ENCODE results near the gene MTHFD1L. TPM values are rescaled to one million over a fixed set of nuclear protein-coding genes. Genes with fewer than 3 reads are reported as not detected.
A peak's percentile ranks its signal among the peaks of the same experiment; 100 is the strongest.

Gene MTHFD1L
- total RNA-seq, 1 donor: 68.7 TPM

DNA sequence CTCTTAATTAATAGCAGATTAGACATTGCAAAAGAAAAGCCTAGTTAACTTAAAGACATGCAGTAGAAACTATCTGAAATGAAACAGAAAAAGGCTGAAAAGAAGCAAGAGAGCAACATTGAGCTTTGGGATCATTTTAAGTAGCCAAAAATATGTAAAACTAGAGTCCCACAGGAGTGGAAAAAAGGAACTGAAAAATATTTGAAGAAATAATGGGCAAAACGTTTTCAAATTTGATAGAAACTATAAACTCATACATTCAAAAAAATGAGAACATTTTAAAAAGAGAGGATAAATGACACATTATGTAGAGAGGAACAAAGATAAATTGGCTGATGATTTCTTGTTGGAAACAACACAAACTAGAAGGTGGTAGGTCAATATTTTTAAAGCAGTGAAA lies 208.2 kb downstream of the MTHFD1L start:
- TF ChIP-seq, protein P1, sequence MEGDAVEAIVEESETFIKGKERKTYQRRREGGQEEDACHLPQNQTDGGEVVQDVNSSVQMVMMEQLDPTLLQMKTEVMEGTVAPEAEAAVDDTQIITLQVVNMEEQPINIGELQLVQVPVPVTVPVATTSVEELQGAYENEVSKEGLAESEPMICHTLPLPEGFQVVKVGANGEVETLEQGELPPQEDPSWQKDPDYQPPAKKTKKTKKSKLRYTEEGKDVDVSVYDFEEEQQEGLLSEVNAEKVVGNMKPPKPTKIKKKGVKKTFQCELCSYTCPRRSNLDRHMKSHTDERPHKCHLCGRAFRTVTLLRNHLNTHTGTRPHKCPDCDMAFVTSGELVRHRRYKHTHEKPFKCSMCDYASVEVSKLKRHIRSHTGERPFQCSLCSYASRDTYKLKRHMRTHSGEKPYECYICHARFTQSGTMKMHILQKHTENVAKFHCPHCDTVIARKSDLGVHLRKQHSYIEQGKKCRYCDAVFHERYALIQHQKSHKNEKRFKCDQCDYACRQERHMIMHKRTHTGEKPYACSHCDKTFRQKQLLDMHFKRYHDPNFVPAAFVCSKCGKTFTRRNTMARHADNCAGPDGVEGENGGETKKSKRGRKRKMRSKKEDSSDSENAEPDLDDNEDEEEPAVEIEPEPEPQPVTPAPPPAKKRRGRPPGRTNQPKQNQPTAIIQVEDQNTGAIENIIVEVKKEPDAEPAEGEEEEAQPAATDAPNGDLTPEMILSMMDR (IDR thresholded peaks at IDR 0.05; ENCODE audit: insufficient read depth, low read length): no peak
- H3K4me3 ChIP-seq (ENCODE audit: low read depth, low read length): no peak overlapping the region

DNA sequence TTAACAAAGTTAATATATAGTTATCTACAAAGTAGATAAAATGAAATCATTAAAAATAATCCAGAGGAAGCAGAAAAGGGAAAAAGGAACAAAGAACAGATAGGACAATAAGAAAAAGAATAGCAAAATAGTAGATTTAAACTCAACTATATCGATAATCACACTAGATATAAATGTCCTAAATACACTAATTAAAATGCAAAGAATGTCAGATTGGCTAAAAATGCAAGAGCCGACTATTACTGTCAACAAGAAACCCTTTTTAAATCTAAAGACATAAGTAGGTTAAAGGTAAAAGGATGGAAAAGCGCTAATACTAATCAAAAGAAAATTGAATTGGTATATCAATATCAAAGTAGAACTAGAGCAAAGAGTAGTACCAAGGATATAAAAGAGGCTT lies 209.5 kb downstream of the MTHFD1L start:
- TF ChIP-seq, protein P1 (IDR thresholded peaks at IDR 0.05; ENCODE audit: insufficient read depth, low read length): no peak

More for the DNA sequence above, 208.2 kb downstream of the MTHFD1L start:
- DNase-seq (ENCODE audit: low read depth): no peak

DNA sequence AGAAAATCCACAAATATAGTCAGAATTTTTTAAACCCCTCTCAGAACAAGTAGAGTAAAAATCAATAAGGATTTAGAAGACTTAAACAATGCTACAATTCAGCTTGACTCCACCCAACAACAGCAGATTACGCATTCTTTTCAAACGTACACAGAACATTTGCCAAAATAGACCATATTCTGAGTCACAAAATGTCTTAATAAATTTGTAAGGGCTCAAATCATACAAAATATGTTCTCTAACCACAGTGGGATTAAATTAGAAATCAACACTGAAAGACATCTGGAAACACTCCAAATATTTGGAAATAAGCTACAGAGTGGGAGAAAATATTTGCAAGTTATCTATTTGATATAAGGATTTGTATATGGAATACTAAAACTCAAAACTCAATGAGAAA lies 210.0 kb downstream of the MTHFD1L start:
- TF ChIP-seq, protein P1 (IDR thresholded peaks at IDR 0.05; ENCODE audit: insufficient read depth, low read length): no peak
- peak; percentile 46 for DNase-seq (ENCODE audit: low read depth)

More for the DNA sequence above, 209.5 kb downstream of the MTHFD1L start:
- H3K4me3 ChIP-seq (ENCODE audit: low read depth, low read length): no peak overlapping the region
- DNase-seq (ENCODE audit: low read depth): no peak

DNA sequence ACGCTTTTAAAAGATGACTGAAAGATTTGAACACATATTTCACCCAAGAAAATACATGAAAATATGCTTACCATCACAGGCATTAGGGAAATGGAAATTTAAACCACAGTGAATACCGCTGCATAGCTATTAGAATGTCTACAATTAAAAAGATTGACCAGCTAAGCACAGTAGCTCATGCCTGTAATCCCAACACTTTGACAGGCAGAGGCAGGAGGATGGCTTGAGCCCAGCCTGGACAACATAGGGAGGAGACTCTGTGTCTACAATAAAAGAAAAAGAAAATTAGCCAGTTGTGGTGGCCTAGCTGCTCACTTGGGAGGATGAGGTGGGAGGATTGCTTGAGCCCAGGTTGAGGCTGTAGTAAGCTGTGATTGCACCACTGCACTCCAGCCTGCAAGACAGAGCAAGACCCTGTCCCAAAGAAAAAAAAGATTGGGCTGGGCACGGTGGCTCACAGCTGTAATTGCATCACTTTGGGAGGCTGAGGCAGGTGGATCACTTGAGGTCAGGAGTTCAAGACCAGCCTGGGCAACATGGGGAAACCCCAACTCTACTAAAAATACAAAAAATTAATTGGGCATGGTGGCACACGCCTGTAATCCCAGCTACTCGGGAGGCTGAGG lies 210.5 kb downstream of the MTHFD1L start:
- no peak for DNase-seq (ENCODE audit: low read depth)
- TF ChIP-seq, protein P1 (IDR thresholded peaks at IDR 0.05; ENCODE audit: insufficient read depth, low read length): no peak

More for the DNA sequence above, 210.0 kb downstream of the MTHFD1L start:
- H3K4me3 ChIP-seq (ENCODE audit: low read depth, low read length): no peak overlapping the region

DNA sequence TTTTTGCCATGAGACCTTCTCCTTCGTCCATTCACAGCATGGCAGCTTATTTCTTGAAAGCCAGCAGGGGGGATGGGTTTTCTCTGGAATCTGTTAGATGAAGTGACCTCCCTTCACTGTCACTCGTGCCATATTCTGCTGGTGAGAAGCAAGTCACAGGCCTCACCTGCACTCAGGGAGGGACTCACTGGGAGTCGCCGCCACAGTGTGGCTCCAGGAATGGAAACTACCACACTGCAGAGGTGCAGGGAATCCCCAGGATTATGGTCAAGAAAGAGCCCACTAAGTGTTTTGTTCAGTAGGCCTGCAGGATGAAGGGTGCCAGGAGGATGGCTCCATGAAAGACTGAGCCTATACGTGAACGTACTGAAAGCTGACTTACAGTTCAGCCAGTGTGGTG lies 213.2 kb downstream of the MTHFD1L start:
- TF ChIP-seq, protein P1 (IDR thresholded peaks at IDR 0.05; ENCODE audit: insufficient read depth, low read length): no peak
- DNase-seq (ENCODE audit: low read depth): no peak

More for the DNA sequence above, 210.5 kb downstream of the MTHFD1L start:
- no peak overlapping the region for H3K4me3 ChIP-seq (ENCODE audit: low read depth, low read length)

DNA sequence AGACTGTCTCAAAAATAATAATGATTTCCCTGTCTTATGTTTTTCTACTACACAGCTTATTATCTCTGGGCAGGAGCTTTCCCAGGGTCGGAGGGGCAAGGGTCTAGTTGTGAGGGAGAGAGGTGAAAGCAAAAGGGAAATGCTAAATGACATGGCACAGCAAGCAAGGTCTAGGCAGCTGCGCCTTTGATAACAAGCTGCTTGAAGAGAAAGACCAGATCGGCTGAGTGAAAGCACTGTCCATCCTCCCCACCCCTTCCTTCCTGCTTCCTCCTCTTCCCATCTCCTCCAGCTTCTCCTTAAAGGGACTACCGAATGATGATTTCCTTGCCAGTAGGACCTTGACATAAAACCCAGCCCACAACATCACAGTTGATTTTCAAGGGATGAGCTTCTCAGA lies 216.2 kb downstream of the MTHFD1L start:
- H3K4me3 ChIP-seq (ENCODE audit: low read depth, low read length): no peak overlapping the region
- DNase-seq (ENCODE audit: low read depth): no peak
- TF ChIP-seq, protein P1 (IDR thresholded peaks at IDR 0.05; ENCODE audit: insufficient read depth, low read length): no peak

More for the DNA sequence above, 213.2 kb downstream of the MTHFD1L start:
- H3K4me3 ChIP-seq (ENCODE audit: low read depth, low read length): no peak overlapping the region

DNA sequence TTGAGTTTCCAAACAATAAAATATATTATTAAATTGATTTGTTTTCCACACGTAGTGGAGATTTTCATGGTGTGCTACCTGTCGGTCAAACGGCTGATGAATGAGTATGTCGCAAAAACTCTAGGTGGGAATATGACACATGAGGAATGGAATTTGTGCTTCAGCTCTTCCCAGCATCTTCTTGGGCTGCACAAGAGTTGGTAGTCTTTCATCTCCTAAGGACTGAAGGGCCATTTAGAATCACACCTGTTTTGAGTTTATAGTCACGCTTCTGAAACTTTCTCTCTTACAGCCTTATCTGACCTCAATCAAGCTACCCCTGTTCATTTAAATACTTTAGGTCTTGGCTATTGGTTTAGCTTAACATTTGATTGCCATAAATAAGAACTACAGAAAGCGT lies 216.6 kb downstream of the MTHFD1L start:
- TF ChIP-seq, protein P1 (IDR thresholded peaks at IDR 0.05; ENCODE audit: insufficient read depth, low read length): no peak
- DNase-seq (ENCODE audit: low read depth): no peak
- no peak overlapping the region for H3K4me3 ChIP-seq (ENCODE audit: low read depth, low read length)

Data from fibroblast of the aortic adventitia (primary cell).